Testis (tissue), 2 donors: ENCODE measurements around the gene ABHD18.

Experiments used
- POLR2A ChIP-seq: fragments of 450-650 bp; IDR thresholded peaks from one replicate; pipeline ENCODE4 v1.6.1; 2017; ENCODE audit warnings: antibody characterized with exemption, mild to moderate bottlenecking, moderate library complexity
- TF ChIP-seq, protein P1 (sequence below), 3 experiments: fragments of 450-650 bp in 2 of 3; fragments of 200-600 bp in 1 of 3; sonication (generic) in 1 of 3; IDR thresholded peaks; one replicate each; pipeline ENCODE4 v1.5.1; 2016 to 2019; ENCODE audit warnings: antibody characterized with exemption in 3 of 3, mild to moderate bottlenecking in 2 of 3, moderate library complexity in 1 of 3

DNA sequence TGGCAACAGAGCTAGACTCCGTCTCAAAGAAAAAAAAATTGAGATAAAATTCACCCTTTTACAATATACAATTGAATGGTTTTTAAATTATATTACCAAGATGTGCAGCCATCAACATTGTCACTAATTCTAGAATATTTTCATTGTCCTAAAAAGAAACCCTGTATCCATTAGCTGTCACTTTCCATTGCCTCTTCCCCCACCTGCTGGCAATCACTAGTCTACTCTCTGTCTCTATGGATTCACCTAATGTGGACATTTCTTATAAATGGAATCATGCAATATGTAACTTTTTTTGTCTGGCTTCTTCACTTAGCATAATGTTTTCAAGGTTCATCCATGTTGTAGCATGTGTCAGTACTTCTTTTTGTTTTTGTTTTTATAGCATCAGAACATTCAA, 20.8 kb downstream of the ABHD18 start:
- TF ChIP-seq, protein P1, sequence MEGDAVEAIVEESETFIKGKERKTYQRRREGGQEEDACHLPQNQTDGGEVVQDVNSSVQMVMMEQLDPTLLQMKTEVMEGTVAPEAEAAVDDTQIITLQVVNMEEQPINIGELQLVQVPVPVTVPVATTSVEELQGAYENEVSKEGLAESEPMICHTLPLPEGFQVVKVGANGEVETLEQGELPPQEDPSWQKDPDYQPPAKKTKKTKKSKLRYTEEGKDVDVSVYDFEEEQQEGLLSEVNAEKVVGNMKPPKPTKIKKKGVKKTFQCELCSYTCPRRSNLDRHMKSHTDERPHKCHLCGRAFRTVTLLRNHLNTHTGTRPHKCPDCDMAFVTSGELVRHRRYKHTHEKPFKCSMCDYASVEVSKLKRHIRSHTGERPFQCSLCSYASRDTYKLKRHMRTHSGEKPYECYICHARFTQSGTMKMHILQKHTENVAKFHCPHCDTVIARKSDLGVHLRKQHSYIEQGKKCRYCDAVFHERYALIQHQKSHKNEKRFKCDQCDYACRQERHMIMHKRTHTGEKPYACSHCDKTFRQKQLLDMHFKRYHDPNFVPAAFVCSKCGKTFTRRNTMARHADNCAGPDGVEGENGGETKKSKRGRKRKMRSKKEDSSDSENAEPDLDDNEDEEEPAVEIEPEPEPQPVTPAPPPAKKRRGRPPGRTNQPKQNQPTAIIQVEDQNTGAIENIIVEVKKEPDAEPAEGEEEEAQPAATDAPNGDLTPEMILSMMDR (IDR thresholded peaks at IDR 0.05), result no peak
- no peak for TF ChIP-seq POLR2A
